Endothelial cell of umbilical vein (primary cell): Measurements from ENCODE around the gene MYOZ3. TPM values are rescaled to one million over a fixed set of nuclear protein-coding genes. Genes with fewer than 3 reads are reported as not detected.

Experiments used
- BruUV-seq: library from RNA; stranded (reverse); fragments of 400-500 nt; replicated peaks from 2 replicates; lab custom pipeline; 2021; lab: Mats Ljungman, UMichigan
- CTCF ChIA-PET: fragments of 300-600, 350-600 bp; sonication (Branson Sonifier 250); formaldehyde crosslinking; loops from one replicate; lab custom pipeline; 2021; ENCODE audit warnings: antibody characterized with exemption, inconsistent platforms; lab: Charles Lee
- POLR2A ChIA-PET: fragments of 300-600, 350-600 bp; sonication (Branson Sonifier 250); formaldehyde crosslinking; loops from one replicate; lab custom pipeline; 2021; ENCODE audit warnings: antibody characterized with exemption, inconsistent platforms; lab: Charles Lee
- DNase-seq: peaks from one replicate; pipeline ENCODE4 v3.0.0-alpha.2; 2011; ENCODE audit warnings: low read depth, low spot score
- FAIRE-seq: peaks from 2 replicates; lab custom pipeline; 2011; peaks lifted over from hg19 to GRCh38; lab: Jason Lieb, UNC
- H2AFZ ChIP-seq: 2 replicates; pipeline ENCODE4 v1.6.0; 2012; ENCODE audit warnings: low read depth, low read length, control low read depth, inconsistent platforms
- H3K27ac ChIP-seq: 2 replicates; pipeline ENCODE4 v1.5.1; 2011; ENCODE audit warnings: low read depth, mild to moderate bottlenecking, control low read depth, low read length, moderate library complexity; ENCODE audit not compliant: insufficient read depth
- H3K27me3 ChIP-seq, 2 experiments: 2 replicates each; pipeline versions ENCODE4 v1.6.0 to v1.6.1; 2011; ENCODE audit warnings: low read length in 2 of 2, mixed read lengths in 1 of 2; ENCODE audit not compliant: control insufficient read depth in 2 of 2, insufficient read depth in 2 of 2
- H3K36me3 ChIP-seq, 2 experiments: 2 replicates in 1 of 2; 3 replicates in 1 of 2; pipeline ENCODE4 v1.5.1; 2011; ENCODE audit warnings: low read length in 2 of 2, mild to moderate bottlenecking in 1 of 2, moderate library complexity in 1 of 2; ENCODE audit not compliant: control insufficient read depth in 2 of 2, insufficient read depth in 2 of 2; ENCODE audit errors: extremely low read depth in 1 of 2
- H3K4me1 ChIP-seq: 3 replicates; pipeline ENCODE4 v1.5.1; 2011; ENCODE audit warnings: mild to moderate bottlenecking, low read length; ENCODE audit not compliant: control insufficient read depth, insufficient read depth; ENCODE audit errors: extremely low read depth
- H3K4me2 ChIP-seq: 2 replicates; pipeline ENCODE4 v1.6.1; 2011; ENCODE audit warnings: low read length, control low read depth, mixed read lengths; ENCODE audit not compliant: insufficient read depth
- H3K4me3 ChIP-seq, 3 experiments: fragments of 200-600 bp in 1 of 3; sonication (generic), shearing (Covaris generic) in 1 of 3; replicated peaks in 1 of 3; 2 replicates each; pipeline ENCODE4 v1.5.1; 2011 to 2016; ENCODE audit warnings: control low read depth in 3 of 3, low read length in 3 of 3, mild to moderate bottlenecking in 2 of 3, inconsistent platforms in 1 of 3, low read depth in 1 of 3, moderate library complexity in 1 of 3; ENCODE audit not compliant: insufficient read depth in 1 of 3
- H3K79me2 ChIP-seq: 2 replicates; pipeline ENCODE4 v1.6.0; 2012; ENCODE audit warnings: low read length, inconsistent platforms; ENCODE audit not compliant: control insufficient read depth, insufficient read depth
- H3K9ac ChIP-seq: replicated peaks from 2 replicates; pipeline ENCODE3; 2011; ENCODE audit warnings: low read length, control low read depth; ENCODE audit not compliant: insufficient read depth; ENCODE audit errors: extremely low read depth
- H3K9me1 ChIP-seq: replicated peaks from 3 replicates; pipeline ENCODE4 v1.6.0; 2011; ENCODE audit warnings: mild to moderate bottlenecking, low read length; ENCODE audit not compliant: control insufficient read depth, insufficient read depth; ENCODE audit errors: extremely low read depth
- H3K9me3 ChIP-seq: replicated peaks from 2 replicates; pipeline ENCODE4 v1.5.1; 2012; ENCODE audit warnings: low read length, inconsistent platforms; ENCODE audit not compliant: control insufficient read depth, insufficient read depth
- H4K20me1 ChIP-seq: replicated peaks from 2 replicates; pipeline ENCODE3; 2011; ENCODE audit warnings: mild to moderate bottlenecking, low read length; ENCODE audit not compliant: control insufficient read depth, insufficient read depth; ENCODE audit errors: extremely low read depth
- CTCF ChIP-seq, 2 donors: IDR thresholded peaks; 1 replicate in 1 of 2; 2 replicates in 1 of 2; pipeline ENCODE4 v1.5.1; 2011; ENCODE audit warnings: low read length in 2 of 2, mild to moderate bottlenecking in 2 of 2, moderate library complexity in 2 of 2, control low read depth in 1 of 2, inconsistent platforms in 1 of 2, low read depth in 1 of 2; ENCODE audit not compliant: insufficient read depth in 1 of 2; ENCODE audit errors: extremely low read depth in 1 of 2
- EZH2 ChIP-seq: IDR thresholded peaks from 2 replicates; pipeline ENCODE4 v1.6.1; 2012; ENCODE audit warnings: borderline replicate concordance, low read depth, mild to moderate bottlenecking, moderate library complexity, low read length, inconsistent platforms; ENCODE audit not compliant: severe bottlenecking
- FOS ChIP-seq: IDR thresholded peaks from 2 replicates; pipeline ENCODE4 v1.6.1; 2011; ENCODE audit warnings: mild to moderate bottlenecking, low read length, moderate library complexity, borderline replicate concordance; ENCODE audit not compliant: insufficient read depth
- GATA2 ChIP-seq: IDR thresholded peaks from 2 replicates; pipeline ENCODE4 v1.7.0; 2011; ENCODE audit warnings: low read depth, mild to moderate bottlenecking, moderate library complexity, mixed read lengths, low read length; ENCODE audit not compliant: insufficient read length, insufficient read depth
- JUN ChIP-seq: IDR thresholded peaks from 2 replicates; pipeline ENCODE4 v1.6.1; 2011; ENCODE audit warnings: borderline replicate concordance, low read depth; ENCODE audit not compliant: insufficient read length, insufficient read depth
- MAX ChIP-seq: IDR thresholded peaks from 2 replicates; pipeline ENCODE4 v1.6.1; 2011; ENCODE audit not compliant: insufficient read depth, insufficient read length
- MYC ChIP-seq: IDR thresholded peaks from one replicate; pipeline ENCODE4 v1.6.1; 2011; ENCODE audit warnings: mild to moderate bottlenecking, low read depth, low read length
- POLR2A ChIP-seq: IDR thresholded peaks from 2 replicates; pipeline ENCODE4 v1.6.1; 2012; ENCODE audit warnings: low read depth, mild to moderate bottlenecking, control low read depth, low read length
- POLR2AphosphoS5 ChIP-seq: IDR thresholded peaks from 2 replicates; pipeline ENCODE4 v1.6.1; 2012; ENCODE audit warnings: low read depth, mild to moderate bottlenecking, control low read depth, low read length, moderate library complexity; ENCODE audit not compliant: insufficient read depth
- dilution Hi-C: fragments of 300-500 bp; cut with MboI; formaldehyde crosslinking; loops from one replicate; pipeline ENCODE4 v1.15.0; 2019; ENCODE audit warnings: low sequenced_read_pairs; ENCODE audit not compliant: extremely low pct_ligation_motif_present
- intact Hi-C: fragments of 100-400 bp; cut with micrococcal nuclease; formaldehyde crosslinking; loops from one replicate; pipeline ENCODE4 v1.10.0; 2022
- polyA plus RNA-seq, 4 experiments: library from polyadenylated mRNA; depleted of rRNA in 3 of 4; stranded (reverse) in 3 of 4; unstranded in 1 of 4; fragments of >200 nt; gene quantifications; 2 replicates each; pipeline versions ENCODE4 v1.2.1 to v1.2.3, GENCODE V29; 2011 to 2012; ENCODE audit warnings: missing spikeins in 1 of 4
- total RNA-seq: library from RNA; stranded (reverse); gene quantifications from 2 replicates; pipeline ENCODE4 v1.2.3, GENCODE V29; 2021

MYOZ3 gene
- total and polyA plus RNA-seq, 2 donors (not counting 3 experiments of a cell fraction or from before 2014, with no cell fraction given) = 0.43 to 1.1 TPM

GRCh38 chr5:150700246-150700593 lies 39.2 kb downstream of the MYOZ3 start:
- POLR2A ChIA-PET = interaction anchor here (1.0 to 1.1 kb wide), 2 partner anchors 11 to 13 kb away, joined by 3 to 5 read pairs; no protein-coding TSS in a partner anchor
- peak overlapping the region; percentile 73 for H3K27ac ChIP-seq

More at GRCh38 chr5:150700246-150700593, 39.2 kb downstream of the MYOZ3 start:
- peak overlapping the region; percentile 85 for H3K9ac ChIP-seq
- H3K9me1 ChIP-seq = no peaks in the 10 kb centered on the region
- H3K4me3 ChIP-seq = peak overlapping the region; percentile 45 to 98 (median 69)
- peaks cover 13% of the 10 kb centered on the region for H3K4me1 ChIP-seq
- peak overlapping the region; percentile 95 for H3K4me2 ChIP-seq
- no peak for FAIRE-seq
- dilution Hi-C loops = no loop called here
- H3K36me3 ChIP-seq = peaks cover 18 to 22% of the 10 kb centered on the region in 2 experiments
- intact Hi-C loops = loop anchor here (1.0 to 5.0 kb wide), 5 partner anchors 59 to 465 kb away; partner anchors contain the start of gene DCTN4
- H3K27me3 ChIP-seq = peaks cover 3 to 6% of the 10 kb centered on the region in 2 experiments
- peaks cover 24% of the 10 kb centered on the region for H3K79me2 ChIP-seq
- DNase-seq = no peak
- BruUV-seq = TSS peak; percentile 51
- TF ChIP-seq POLR2AphosphoS5 = no peak
- no peak for TF ChIP-seq GATA2
- TF ChIP-seq MAX = no peak
- no peak for TF ChIP-seq EZH2
- TF ChIP-seq FOS = no peak
- TF ChIP-seq POLR2A = no peak
- no peak for TF ChIP-seq CTCF (IDR thresholded peaks at IDR 0.05; ENCODE audit: extremely low read depth in 1 of 2, insufficient read depth in 1 of 2, low read depth in 1 of 2, low read length in 2 of 2)
- no peak for TF ChIP-seq JUN
- TF ChIP-seq MYC = no peak
- H3K9me3 ChIP-seq = no peaks in the 10 kb centered on the region
- CTCF ChIA-PET = interaction anchor here (0.7 to 2.6 kb wide), 28 partner anchors 8 to 465 kb away, joined by 3 to 33 read pairs (median 4); partner anchors contain the start of genes DCTN4, IRGM and SMIM3
- peak overlapping the region; percentile 79 for H2AFZ ChIP-seq
- no peaks in the 10 kb centered on the region for H4K20me1 ChIP-seq
